K562 (cell line): ENCODE measurements around the gene F12. TPM values are rescaled to one million over a fixed set of nuclear protein-coding genes. Genes with fewer than 3 reads are reported as not detected.

ENCODE experiments used
- CEBPZ ChIP-seq: fragments of 150-350 bp; IDR thresholded peaks from 2 replicates; pipeline ENCODE4 v1.6.1; 2014; ENCODE audit warnings: low read depth, mild to moderate bottlenecking, low read length, borderline replicate concordance
- MBD1 ChIP-seq: fragments of 250-450 bp; sonication (Bioruptor Pico); IDR thresholded peaks from 2 replicates; pipeline ENCODE4 v1.8.0; 2022; ENCODE audit warnings: inconsistent platforms
- NFE2 ChIP-seq: IDR thresholded peaks from 2 replicates; pipeline ENCODE4 v1.6.1; 2014; ENCODE audit warnings: antibody characterized with exemption, low read depth
- ZBTB1 ChIP-seq: sonication (generic); formaldehyde crosslinking; IDR thresholded peaks from 2 replicates; pipeline ENCODE4 v1.8.1; 2023; ENCODE audit warnings: missing genetic modification reagents, low read depth, mild to moderate bottlenecking, borderline replicate concordance
- ZBTB49 ChIP-seq: sonication (generic); formaldehyde crosslinking; IDR thresholded peaks from 2 replicates; pipeline ENCODE4 v1.8.0; 2022; ENCODE audit warnings: missing genetic modification reagents, mild to moderate bottlenecking, borderline replicate concordance
- ZNF280A ChIP-seq: fragments of 450-650 bp; IDR thresholded peaks from 2 replicates; pipeline ENCODE4 v1.6.1; 2018; ENCODE audit warnings: mild to moderate bottlenecking, low read depth; ENCODE audit not compliant: partially characterized antibody
- polyA plus RNA-seq, 8 experiments: library from polyadenylated mRNA; depleted of rRNA in 4 of 8; stranded (reverse) in 5 of 8; unstranded in 3 of 8; fragments of >200 nt; fragmentation: Nextera tagmentation in 2 of 8; fragmentation: Illumina TruSeq in 1 of 8; extraction: Ambion mirVana in 2 of 8; extraction: Trizol in 1 of 8; gene quantifications; 2 replicates each; pipeline versions ENCODE4 v1.2.1 to v1.2.3, GENCODE V29; 2011 to 2014; ENCODE audit warnings: inconsistent platforms in 1 of 8, missing spikeins in 1 of 8
- total RNA-seq, 7 experiments: library from RNA; depleted of rRNA in 6 of 7; stranded (reverse); fragments of >200 nt in 6 of 7; fragmentation: Illumina TruSeq in 2 of 7; extraction: Trizol in 2 of 7; gene quantifications; 2 replicates each; pipeline versions ENCODE4 v1.2.1 to v1.2.3, GENCODE V29; 2011 to 2021; ENCODE audit warnings: low replicate concordance in 1 of 7

The F12 gene
- total and polyA plus RNA-seq, 9 of the 15 experiments (the other 6 are each of a cell fraction or from before 2014, with no cell fraction given) = 0.59 to 18.3 (median 3.6) TPM

- TF ChIP-seq NFE2 (no peak), ZBTB1 (no peak), ZNF280A (no peak), CEBPZ (no peak), ZBTB49 (no peak), MBD1 (CRISPR knock-in tag) (no peak)
Observed at GRCh38 chr5:177392765-177393164, 16.6 kb downstream of the F12 start (continued).
